ENCODE measurements around the gene DCTN4. TPM values are rescaled to one million over a fixed set of nuclear protein-coding genes. Genes with fewer than 3 reads are reported as not detected.

Gene DCTN4
- total RNA-seq, 4 donors from 2014 or later = 41.7 to 75.9 (median 54.1) TPM

Other genes with a start within 250 kb of the DCTN4 start
- 10 to 100 TPM; 28.1 to 93.3 (median 75.8) TPM for gene SYNPO, start 118.4 kb downstream of the DCTN4 start, total RNA-seq
- gene MYOZ3, start 97.8 kb downstream of the DCTN4 start, total RNA-seq = under 1 TPM in 1 of 4 donors, not detected in 3; 0.54 TPM
- 10 to 100 TPM; 35.1 to 53.6 (median 44.0) TPM for gene RBM22, start 58.0 kb downstream of the DCTN4 start, total RNA-seq
- 10 to 100 TPM; 12.7 to 82.5 (median 23.6) TPM for gene SMIM3, start 19.7 kb upstream of the DCTN4 start, total RNA-seq
- 10 to 100 TPM in 1 of 4 donors, 1 to 10 TPM in 2, not detected in 1; 1.1 to 11.6 (median 1.9) TPM for gene IRGM, start 87.5 kb upstream of the DCTN4 start, total RNA-seq
- 10 to 100 TPM in 2 of 4 donors, 1 to 10 TPM in 2; 4.4 to 17.3 (median 8.5) TPM for gene ZNF300, start 146.0 kb upstream of the DCTN4 start, total RNA-seq

Data from Peyer's patch (tissue), 4 donors.